ENCODE measurements around the gene LRRC8D. TPM values are rescaled to one million over a fixed set of nuclear protein-coding genes. Genes with fewer than 3 reads are reported as not detected.

The LRRC8D gene
- total RNA-seq, 2 experiments from 2014 or later = 23.9 to 25.7 TPM

DNA sequence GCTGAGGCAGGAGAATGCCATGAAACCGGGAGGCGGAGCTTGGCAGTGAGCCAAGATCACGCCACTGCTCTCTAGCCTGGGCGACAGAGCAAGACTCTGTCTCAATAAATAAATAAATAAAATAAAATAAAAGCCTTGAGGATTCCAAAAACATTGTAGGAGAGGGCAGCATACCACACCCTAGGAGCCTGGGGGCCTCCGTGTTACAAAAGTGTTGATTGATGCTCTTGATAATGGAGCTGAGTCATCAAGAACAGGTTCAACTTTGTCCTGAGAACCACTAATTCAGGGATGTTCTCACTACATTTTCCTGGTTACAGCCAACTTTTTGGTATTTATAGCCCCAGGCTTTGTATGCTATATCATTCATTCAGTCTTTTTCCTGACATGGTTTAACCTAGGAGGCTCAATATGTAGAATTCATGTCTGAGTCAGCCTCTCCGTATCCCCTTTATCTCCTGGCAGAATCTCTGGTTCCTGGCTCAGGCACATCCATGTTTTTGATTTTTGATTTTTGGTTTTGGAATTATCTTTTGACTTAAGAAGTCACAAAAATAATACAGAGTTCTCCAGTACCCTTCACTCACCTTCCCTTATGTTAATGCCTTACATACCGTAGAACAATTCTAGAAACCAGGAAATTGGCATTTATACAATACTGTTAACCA, 69.4 kb downstream of the LRRC8D start:
- ATAC-seq (no peak), DNase-seq (no peak)
- H3K27ac Mint-ChIP-seq = no peak overlapping the region
- H3K4me1 Mint-ChIP-seq (ENCODE audit: low read depth) = peaks cover 5% of the 10 kb centered on the region
- H3K9me3 Mint-ChIP-seq (ENCODE audit: insufficient read depth) = no peaks in the 10 kb centered on the region
- no peaks in the 10 kb centered on the region for H3K27me3 Mint-ChIP-seq (ENCODE audit: low read depth)
- ChIA-PET CTCF (no interaction called here), POLR2A (interaction anchor here (0.7 kb wide), 1 partner anchor 30 kb away, joined by 3 read pairs; no protein-coding TSS in a partner anchor)
- H3K36me3 Mint-ChIP-seq (ENCODE audit: low read depth) = peaks cover 16% of the 10 kb centered on the region
- H3K4me3 Mint-ChIP-seq = no peak overlapping the region

DNA sequence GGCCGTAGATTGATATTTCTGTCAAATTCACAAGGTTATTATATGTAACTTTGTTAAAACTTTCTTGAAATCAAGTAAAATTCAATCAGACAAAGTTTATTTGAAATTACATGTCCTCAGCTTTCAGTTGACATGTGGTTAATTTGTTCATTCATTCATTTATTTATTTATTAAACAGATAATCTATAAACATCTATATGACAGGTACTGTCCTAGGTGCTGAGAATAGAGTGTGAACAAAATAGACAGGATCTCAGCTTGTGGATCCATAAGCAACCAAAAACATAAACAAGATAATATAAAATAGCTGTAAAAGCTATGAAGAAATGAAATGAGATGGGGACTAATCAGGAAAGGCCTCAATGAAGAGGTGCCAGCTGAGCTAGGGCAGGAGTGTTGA, 72.0 kb downstream of the LRRC8D start:
- Mint-ChIP-seq H3K36me3 (ENCODE audit: low read depth) (peaks cover 15% of the 10 kb centered on the region), H3K27ac (no peak overlapping the region), H3K4me1 (ENCODE audit: low read depth) (peaks cover 5% of the 10 kb centered on the region), H3K27me3 (ENCODE audit: low read depth) (no peaks in the 10 kb centered on the region), H3K4me3 (no peak overlapping the region), H3K9me3 (ENCODE audit: insufficient read depth) (no peaks in the 10 kb centered on the region)
- DNase-seq (no peak), ATAC-seq (no peak)
- CTCF ChIA-PET = no interaction called here
- POLR2A ChIA-PET = interaction anchor here (0.7 kb wide), 1 partner anchor 152 kb away, joined by 4 read pairs; no protein-coding TSS in a partner anchor

DNA sequence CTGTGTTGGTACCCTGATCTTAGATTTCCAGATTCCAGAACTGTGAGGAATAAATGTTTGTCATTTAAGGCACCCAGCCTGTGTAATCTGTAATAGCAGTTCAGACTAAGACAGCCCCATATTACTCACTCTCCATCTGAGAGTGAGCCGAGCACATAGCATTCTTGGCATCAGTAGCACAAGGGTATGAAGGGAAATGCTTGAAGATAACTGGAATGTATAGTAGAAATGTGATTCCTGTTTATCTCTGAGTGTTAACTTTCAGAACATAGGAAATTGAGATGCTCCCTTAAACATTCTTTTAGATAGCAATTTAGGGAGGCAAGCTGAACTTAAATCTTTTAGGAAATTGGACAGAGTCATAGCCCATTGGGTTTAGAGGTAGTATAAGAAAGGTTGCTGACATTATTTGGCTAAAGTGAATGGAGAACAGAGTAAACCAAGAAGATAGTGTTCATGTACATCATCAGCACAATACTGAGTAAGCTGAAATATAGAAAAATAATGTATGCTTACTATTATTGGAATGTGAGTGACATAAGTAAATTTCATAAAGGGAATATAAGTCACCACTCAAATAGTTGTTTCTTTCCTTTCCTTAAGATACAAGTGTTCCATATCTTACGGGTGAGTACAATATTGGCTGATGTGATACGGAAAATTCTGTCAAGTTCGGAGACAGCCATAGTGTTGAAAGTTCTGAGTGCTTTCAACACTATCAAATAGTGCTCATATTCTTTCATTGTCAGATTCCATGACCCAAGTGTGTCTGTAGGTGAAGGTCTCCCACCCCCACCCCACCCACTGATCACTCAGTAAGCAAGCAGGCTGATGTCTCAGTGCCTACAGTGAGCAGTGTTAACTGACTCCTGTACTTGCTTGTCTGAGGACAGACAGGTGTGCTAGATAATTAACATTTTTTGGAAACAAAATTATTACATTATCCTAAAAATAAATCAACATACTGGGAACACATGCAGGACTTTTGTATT, 73.7 kb downstream of the LRRC8D start:
- H3K27me3 Mint-ChIP-seq (ENCODE audit: low read depth) = no peaks in the 10 kb centered on the region
- H3K36me3 Mint-ChIP-seq (ENCODE audit: low read depth) = peaks cover 14% of the 10 kb centered on the region
- ATAC-seq (no peak), DNase-seq (no peak)
- ChIA-PET CTCF (no interaction called here), POLR2A (no interaction called here)
- no peaks in the 10 kb centered on the region for H3K9me3 Mint-ChIP-seq (ENCODE audit: insufficient read depth)
- peaks cover 5% of the 10 kb centered on the region for H3K4me1 Mint-ChIP-seq (ENCODE audit: low read depth)
- H3K27ac Mint-ChIP-seq = no peak overlapping the region
- no peak overlapping the region for H3K4me3 Mint-ChIP-seq

DNA sequence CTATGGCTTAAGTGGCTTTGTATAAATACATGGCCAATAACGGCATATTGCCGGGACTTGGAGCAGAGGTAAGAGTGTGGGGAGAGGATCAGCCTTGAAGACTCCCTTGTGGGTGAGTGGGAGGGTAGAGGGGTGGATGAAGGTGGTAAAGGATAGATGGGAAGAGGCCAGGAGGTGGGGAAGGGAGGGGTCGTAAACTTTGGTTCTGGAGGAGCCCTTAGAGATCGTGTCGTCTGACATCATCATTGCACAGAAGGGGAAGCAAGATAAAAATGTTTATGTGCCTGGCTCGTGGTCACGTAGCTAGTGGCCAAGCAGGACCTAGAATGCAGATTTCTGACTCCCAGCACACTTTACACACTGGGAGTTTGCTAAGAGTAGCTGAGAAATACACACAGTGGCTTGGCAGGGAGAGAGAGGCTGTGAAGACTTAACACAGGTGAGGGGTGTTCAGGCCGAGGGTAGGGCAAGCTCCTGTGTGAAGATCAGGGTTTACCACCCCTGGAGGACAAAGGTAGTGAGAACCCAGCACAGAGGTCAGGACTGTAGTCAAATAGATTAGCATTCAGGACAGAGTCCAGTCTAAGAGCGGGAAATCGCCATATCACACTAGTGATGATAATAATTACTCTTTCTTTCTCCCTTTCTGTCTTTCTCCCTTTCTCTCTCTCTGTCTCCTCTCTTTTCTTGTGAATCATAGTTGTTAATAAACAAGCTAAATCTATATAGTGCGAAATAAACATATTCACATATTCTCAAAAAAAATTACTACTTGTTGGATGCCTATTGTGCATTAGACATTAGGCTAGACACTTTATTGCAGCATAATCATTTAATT, 75.5 kb downstream of the LRRC8D start:
- Mint-ChIP-seq H3K27me3 (ENCODE audit: low read depth) (no peaks in the 10 kb centered on the region), H3K4me1 (ENCODE audit: low read depth) (peaks cover 3% of the 10 kb centered on the region), H3K36me3 (ENCODE audit: low read depth) (peaks cover 9% of the 10 kb centered on the region), H3K4me3 (no peak overlapping the region), H3K27ac (no peak overlapping the region), H3K9me3 (ENCODE audit: insufficient read depth) (no peaks in the 10 kb centered on the region)
- ATAC-seq (no peak), DNase-seq (no peak)
- ChIA-PET POLR2A (interaction anchor here (0.6 kb wide), 1 partner anchor 24 kb away, joined by 3 read pairs; no protein-coding TSS in a partner anchor), CTCF (no interaction called here)

DNA sequence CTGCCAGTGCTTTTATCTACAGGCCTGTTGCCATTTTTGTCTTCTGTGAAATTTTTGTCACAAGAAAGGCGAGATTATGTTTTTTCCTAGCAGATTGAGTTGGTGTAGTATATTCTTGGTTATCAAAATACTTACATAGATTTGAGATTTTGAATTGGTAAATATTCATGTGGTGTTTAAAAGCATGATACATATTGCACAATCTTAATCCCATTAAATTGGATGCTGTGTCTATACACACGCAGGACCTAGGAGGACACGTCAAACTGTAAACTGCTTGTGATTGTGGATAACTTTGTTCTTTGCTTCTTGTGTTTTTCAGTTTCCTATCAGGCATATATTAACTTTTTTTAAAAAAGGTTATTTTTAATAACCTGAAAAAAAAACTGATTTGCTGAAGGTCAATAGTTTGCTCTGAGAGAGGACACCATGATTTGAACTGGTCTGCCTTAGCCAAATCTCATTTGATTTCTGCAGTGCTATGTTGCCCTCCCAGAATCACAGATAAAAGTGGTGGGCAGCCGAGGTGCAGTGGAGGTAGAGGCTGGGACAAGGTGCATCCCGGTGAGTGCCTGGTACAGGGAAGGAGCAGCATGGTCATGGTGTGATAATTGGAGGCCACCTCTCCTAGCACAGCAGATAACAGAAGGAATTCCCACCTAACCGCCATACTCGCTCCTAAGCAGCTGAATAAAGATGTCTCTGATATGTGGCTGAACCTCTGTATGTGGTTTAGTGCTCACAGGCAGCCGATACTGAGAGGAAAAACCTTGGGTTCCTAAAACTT, 76.7 kb downstream of the LRRC8D start:
- no peaks in the 10 kb centered on the region for H3K4me1 Mint-ChIP-seq (ENCODE audit: low read depth)
- CTCF ChIA-PET = no interaction called here
- no peak overlapping the region for H3K4me3 Mint-ChIP-seq
- H3K27me3 Mint-ChIP-seq (ENCODE audit: low read depth) = no peaks in the 10 kb centered on the region
- no peak overlapping the region for H3K27ac Mint-ChIP-seq
- POLR2A ChIA-PET = no interaction called here
- no peaks in the 10 kb centered on the region for H3K9me3 Mint-ChIP-seq (ENCODE audit: insufficient read depth)
- no peak for DNase-seq
- ATAC-seq = no peak
- H3K36me3 Mint-ChIP-seq (ENCODE audit: low read depth) = peaks cover 9% of the 10 kb centered on the region

DNA sequence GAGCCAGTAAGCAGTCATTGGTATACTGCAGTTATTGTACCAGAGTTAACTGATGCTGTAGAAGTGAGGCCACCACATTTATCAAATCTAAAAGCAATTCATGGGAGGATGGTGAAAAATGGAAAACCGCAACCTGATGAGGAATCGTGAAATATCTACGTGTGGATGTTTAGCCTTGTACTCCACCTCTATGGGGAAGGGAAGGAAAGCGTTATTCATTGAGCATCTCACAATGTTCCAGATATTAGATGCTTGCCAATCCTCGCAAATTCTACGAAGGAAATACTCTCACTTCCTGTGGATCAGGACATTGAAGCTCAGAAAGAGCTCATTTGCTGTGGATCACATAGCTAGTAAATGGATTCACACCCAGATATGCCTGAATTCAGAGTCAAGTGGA, 77.3 kb downstream of the LRRC8D start:
- no peak overlapping the region for H3K27ac Mint-ChIP-seq
- H3K4me3 Mint-ChIP-seq = no peak overlapping the region
- H3K9me3 Mint-ChIP-seq (ENCODE audit: insufficient read depth) = no peaks in the 10 kb centered on the region
- no peaks in the 10 kb centered on the region for H3K4me1 Mint-ChIP-seq (ENCODE audit: low read depth)
- H3K36me3 Mint-ChIP-seq (ENCODE audit: low read depth) = peaks cover 9% of the 10 kb centered on the region
- ChIA-PET CTCF (no interaction called here), POLR2A (no interaction called here)
- no peaks in the 10 kb centered on the region for H3K27me3 Mint-ChIP-seq (ENCODE audit: low read depth)
- no peak for DNase-seq
- no peak for ATAC-seq

DNA sequence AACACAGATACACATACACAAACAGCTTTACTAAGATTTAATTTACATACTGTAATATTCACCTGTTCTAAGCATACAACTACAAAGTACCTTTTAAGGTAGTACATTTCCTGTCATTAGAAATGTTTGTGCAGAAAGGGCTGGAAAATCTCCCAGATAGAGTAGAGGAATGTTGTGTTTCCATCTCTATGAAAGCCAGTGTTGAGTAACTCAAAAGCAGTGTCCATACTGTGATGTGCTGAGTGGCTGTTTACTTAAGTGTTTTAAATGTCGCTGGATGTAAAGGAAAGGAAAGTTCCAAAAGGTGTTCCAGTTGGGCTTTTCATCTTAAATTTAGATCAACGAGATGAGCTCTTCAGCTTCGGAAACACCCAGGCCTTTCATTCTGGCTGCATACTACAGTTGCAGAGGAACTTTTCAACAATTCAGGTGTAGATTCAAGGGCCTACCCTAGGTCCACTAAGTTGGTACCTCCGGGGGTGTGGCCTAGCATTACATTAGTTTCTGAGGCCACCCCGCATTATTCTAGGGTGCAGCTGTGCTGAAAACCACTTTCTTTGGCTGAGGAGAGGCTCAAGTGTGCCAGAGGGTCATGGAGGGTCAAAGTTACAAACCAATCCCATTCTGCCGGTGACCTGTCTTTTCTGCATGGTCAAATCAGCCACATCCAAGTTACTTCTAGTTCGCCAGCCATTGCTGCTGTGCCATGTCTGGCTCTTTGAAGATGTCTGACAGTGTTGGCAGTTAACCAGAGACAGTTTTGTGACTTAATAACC, 78.1 kb downstream of the LRRC8D start:
- no peak for ATAC-seq
- ChIA-PET POLR2A (no interaction called here), CTCF (interaction anchor here (1.6 kb wide), 1 partner anchor 13 kb away, joined by 4 read pairs; no protein-coding TSS in a partner anchor)
- Mint-ChIP-seq H3K9me3 (ENCODE audit: insufficient read depth) (no peaks in the 10 kb centered on the region), H3K4me1 (ENCODE audit: low read depth) (no peaks in the 10 kb centered on the region), H3K4me3 (no peak overlapping the region), H3K27ac (no peak overlapping the region), H3K36me3 (ENCODE audit: low read depth) (peaks cover 9% of the 10 kb centered on the region), H3K27me3 (ENCODE audit: low read depth) (no peaks in the 10 kb centered on the region)
- DNase-seq = no peak

DNA sequence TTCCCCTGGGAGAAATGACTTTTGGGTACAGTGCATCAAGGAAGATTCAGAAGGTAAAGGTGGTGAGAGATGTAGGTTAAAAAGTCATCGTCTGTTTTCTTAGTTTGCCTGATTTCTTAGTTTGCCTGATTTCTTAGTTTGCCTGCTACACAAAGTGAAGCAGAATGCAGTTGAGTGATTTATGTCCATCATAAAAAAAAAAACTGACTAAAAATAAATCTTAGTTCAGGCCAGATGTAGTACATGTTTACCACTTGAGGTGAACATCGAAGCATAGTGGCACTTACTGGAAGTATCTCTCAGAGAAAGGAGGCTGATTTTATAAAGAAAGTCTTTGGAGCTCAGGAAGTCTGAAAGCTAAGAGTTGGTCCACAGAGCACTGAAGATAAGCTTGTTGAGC, 79.5 kb downstream of the LRRC8D start:
- Mint-ChIP-seq H3K4me1 (ENCODE audit: low read depth) (peaks cover 5% of the 10 kb centered on the region), H3K27ac (no peak overlapping the region), H3K9me3 (ENCODE audit: insufficient read depth) (no peaks in the 10 kb centered on the region), H3K4me3 (no peak overlapping the region), H3K36me3 (ENCODE audit: low read depth) (peaks cover 12% of the 10 kb centered on the region), H3K27me3 (ENCODE audit: low read depth) (no peaks in the 10 kb centered on the region)
- DNase-seq (no peak), ATAC-seq (no peak)
- ChIA-PET CTCF (interaction anchor here (1.6 kb wide), 1 partner anchor 12 kb away, joined by 4 read pairs; no protein-coding TSS in a partner anchor), POLR2A (no interaction called here)

DNA sequence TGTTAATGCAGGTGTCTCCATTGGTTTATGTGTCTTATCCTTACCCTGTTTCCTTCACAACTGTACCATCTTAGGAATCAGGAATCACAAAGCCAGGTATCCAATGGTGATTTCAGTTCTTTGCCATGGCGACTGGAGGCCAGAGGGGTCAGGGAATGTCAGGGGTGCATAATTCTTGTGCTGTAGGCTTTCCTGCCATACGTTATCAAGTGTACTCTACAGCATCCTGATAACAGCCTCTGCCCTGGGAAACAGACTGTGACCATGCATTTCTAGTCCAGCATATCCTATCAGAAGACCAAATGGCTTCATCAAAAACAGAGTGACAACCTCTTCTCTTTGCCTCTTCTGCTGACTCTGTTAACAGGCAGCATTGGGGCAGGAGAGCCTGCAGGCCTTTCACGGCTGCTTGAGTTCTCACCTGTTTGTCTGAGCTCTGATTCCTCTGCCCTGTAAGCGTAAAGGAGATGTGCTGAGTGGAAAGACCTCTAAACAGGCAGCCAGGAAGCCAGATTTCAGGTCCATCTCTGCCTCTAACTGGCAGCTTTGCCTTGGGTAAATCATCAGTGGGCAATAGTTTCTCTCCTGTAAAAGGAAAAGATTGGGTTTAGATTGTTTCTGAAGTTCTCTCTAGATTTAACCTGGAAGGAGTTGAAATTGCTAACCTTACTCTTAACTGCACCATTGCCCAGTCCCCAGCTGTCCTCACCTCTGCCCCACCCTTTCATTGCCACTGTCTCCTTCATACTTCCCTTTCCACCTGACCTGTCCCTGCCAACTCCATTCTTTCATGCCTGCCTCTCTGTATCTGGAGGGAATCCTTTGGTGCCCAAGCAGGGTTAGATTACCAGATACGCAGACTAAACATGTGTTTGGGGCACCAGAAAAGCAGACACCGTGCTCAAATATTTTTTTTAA, 80.2 kb downstream of the LRRC8D start:
- Mint-ChIP-seq H3K36me3 (ENCODE audit: low read depth) (peaks cover 15% of the 10 kb centered on the region), H3K4me3 (no peak overlapping the region), H3K9me3 (ENCODE audit: insufficient read depth) (no peaks in the 10 kb centered on the region), H3K27me3 (ENCODE audit: low read depth) (no peaks in the 10 kb centered on the region), H3K27ac (no peak overlapping the region), H3K4me1 (ENCODE audit: low read depth) (peaks cover 6% of the 10 kb centered on the region)
- POLR2A ChIA-PET = no interaction called here
- ATAC-seq (no peak), DNase-seq (no peak)
- CTCF ChIA-PET = interaction anchor here (1.6 kb wide), 1 partner anchor 11 kb away, joined by 4 read pairs; no protein-coding TSS in a partner anchor

Data from activated CD8-positive, alpha-beta T cell treated with anti-CD3 and anti-CD28 coated beads, Interleukin-2, amount 10 ng/mL, durations not matched to agents 7 days and 5 days (primary cell).